Neural cell (in vitro differentiated cells): ENCODE data around the gene NDUFA9. TPM values are rescaled to one million over a fixed set of nuclear protein-coding genes. Genes with fewer than 3 reads are reported as not detected.

Experiments used
- H2AFZ ChIP-seq: fragments of 200-600, 300-800 bp; sonication (generic), shearing (Covaris generic); 2 replicates; pipeline ENCODE4 v1.6.0; 2014; ENCODE audit warnings: low read depth, mild to moderate bottlenecking, antibody characterized with exemption, low read length, moderate library complexity
- H3F3A ChIP-seq: fragments of 200-600 bp; shearing (Covaris generic); 2 replicates; pipeline ENCODE4 v1.6.1; 2016; ENCODE audit warnings: mild to moderate bottlenecking, moderate library complexity, mixed read lengths, antibody characterized with exemption, low read length; ENCODE audit not compliant: insufficient read depth, poor library complexity, severe bottlenecking
- H3K27ac ChIP-seq: fragments of 200-600, 300-800 bp; sonication (generic), shearing (Covaris generic); 2 replicates; pipeline ENCODE4 v1.5.1; 2014; ENCODE audit warnings: mild to moderate bottlenecking, low read length, moderate library complexity
- H3K27me3 ChIP-seq: fragments of 300-800, 200-600 bp; sonication (generic), shearing (Covaris generic); 2 replicates; pipeline ENCODE4 v1.6.0; 2014; ENCODE audit warnings: mild to moderate bottlenecking, low read depth, low read length, moderate library complexity; ENCODE audit not compliant: insufficient read depth
- H3K36me3 ChIP-seq: fragments of 300-800, 200-600 bp; sonication (generic), shearing (Covaris generic); 2 replicates; pipeline ENCODE4 v1.5.1; 2014; ENCODE audit warnings: mild to moderate bottlenecking, antibody characterized with exemption, low read length, moderate library complexity; ENCODE audit not compliant: insufficient read depth
- H3K4me2 ChIP-seq: fragments of 300-800, 200-600 bp; sonication (generic), shearing (Covaris generic); 2 replicates; pipeline ENCODE4 v1.6.0; 2014; ENCODE audit warnings: mild to moderate bottlenecking, low read length
- H3K4me3 ChIP-seq: fragments of 300-800, 200-600 bp; sonication (generic), shearing (Covaris generic); 2 replicates; pipeline ENCODE4 v1.5.1; 2014; ENCODE audit warnings: mild to moderate bottlenecking, low read length, moderate library complexity
- H3K79me2 ChIP-seq: fragments of 200-600 bp; shearing (Covaris generic); replicated peaks from 2 replicates; pipeline ENCODE4 v1.6.0; 2014; ENCODE audit warnings: mild to moderate bottlenecking, low read length, moderate library complexity; ENCODE audit not compliant: insufficient read depth
- H3K9ac ChIP-seq: fragments of 300-800, 200-600 bp; sonication (generic), shearing (Covaris generic); 2 replicates; pipeline ENCODE4 v1.6.1; 2016; ENCODE audit warnings: mild to moderate bottlenecking, low read length, mixed read lengths
- H3K9me2 ChIP-seq: fragments of 200-600 bp; shearing (Covaris generic); 2 replicates; pipeline ENCODE4 v1.6.1; 2016; ENCODE audit warnings: mild to moderate bottlenecking, low read length, mixed read lengths; ENCODE audit not compliant: insufficient read depth
- H3K9me3 ChIP-seq: fragments of 200-600, 300-800 bp; sonication (generic), shearing (Covaris generic); 2 replicates; pipeline ENCODE4 v1.6.1; 2016; ENCODE audit warnings: mild to moderate bottlenecking, mixed run types, low read length, moderate library complexity, mixed read lengths
- H4K20me1 ChIP-seq: fragments of 200-600 bp; shearing (Covaris generic); 2 replicates; pipeline ENCODE4 v1.6.1; 2016; ENCODE audit warnings: mild to moderate bottlenecking, mixed run types; ENCODE audit not compliant: insufficient read depth
- CTCF ChIP-seq: fragments of 450-650 bp; IDR thresholded peaks from 2 replicates; pipeline ENCODE4 v1.5.1; 2014; ENCODE audit warnings: antibody characterized with exemption, mild to moderate bottlenecking, moderate library complexity; ENCODE audit not compliant: poor library complexity, severe bottlenecking
- EZH2 ChIP-seq: fragments of 200-600, 300-800 bp; shearing (Covaris generic), sonication (generic); IDR thresholded peaks from 2 replicates; pipeline ENCODE4 v1.6.1; 2014; ENCODE audit warnings: antibody characterized with exemption, low read length, borderline replicate concordance, mild to moderate bottlenecking; ENCODE audit not compliant: insufficient read depth, poor library complexity, severe bottlenecking
- MXI1 ChIP-seq: fragments of 450-650 bp; conservative IDR thresholded peaks from 2 replicates; pipeline ENCODE4 v1.6.1; 2014; ENCODE audit warnings: antibody characterized with exemption, mild to moderate bottlenecking; ENCODE audit not compliant: poor library complexity, severe bottlenecking
- POLR2AphosphoS5 ChIP-seq: IDR thresholded peaks from 2 replicates; pipeline ENCODE4 v1.6.1; 2012
- RAD21 ChIP-seq: fragments of 450-650 bp; conservative IDR thresholded peaks from 2 replicates; pipeline ENCODE4 v1.6.1; 2014; ENCODE audit warnings: antibody characterized with exemption, mild to moderate bottlenecking, moderate library complexity
- REST ChIP-seq: IDR thresholded peaks from 2 replicates; pipeline ENCODE4 v1.6.1; 2012; ENCODE audit warnings: borderline replicate concordance
- SMC3 ChIP-seq: fragments of 450-650 bp; conservative IDR thresholded peaks from 2 replicates; pipeline ENCODE4 v1.6.1; 2014; ENCODE audit warnings: antibody characterized with exemption, mild to moderate bottlenecking, moderate library complexity; ENCODE audit not compliant: poor library complexity
- TAF1 ChIP-seq: IDR thresholded peaks from 2 replicates; pipeline ENCODE4 v1.6.1; 2012; ENCODE audit warnings: low read depth
- polyA plus RNA-seq: library from polyadenylated mRNA; depleted of rRNA; stranded (reverse); fragments of >200 nt; gene quantifications from 2 replicates; pipeline ENCODE4 v1.2.3, GENCODE V29; 2014

The NDUFA9 gene
- polyA plus RNA-seq, 1 donor from 2014 or later: 73.3 TPM

- Histone ChIP-seq H3K9me3 (no peaks in the 10 kb centered on the region), H3K79me2 (peaks cover 4% of the 10 kb centered on the region), H3K27ac (no peak overlapping the region), H3K9ac (no peak overlapping the region), H3K4me2 (no peak overlapping the region), H3F3A (no peaks in the 10 kb centered on the region), H3K4me3 (no peak overlapping the region), H3K36me3 (no peaks in the 10 kb centered on the region), H3K9me2 (no peaks in the 10 kb centered on the region), H2AFZ (no peak overlapping the region), H4K20me1 (no peaks in the 10 kb centered on the region), H3K27me3 (no peaks in the 10 kb centered on the region)
- TF ChIP-seq REST: no peak
- TF ChIP-seq SMC3: no peak
- TF ChIP-seq POLR2AphosphoS5: no peak
- no peak for TF ChIP-seq MXI1
- no peak for TF ChIP-seq RAD21
- no peak for TF ChIP-seq EZH2
Observed at GRCh38 chr12:4607056-4607455, 41.9 kb upstream of the NDUFA9 start.

GRCh38 chr12:4609071-4609470 lies 39.8 kb upstream of the NDUFA9 start:
- no peaks in the 10 kb centered on the region for H3K27me3 ChIP-seq
- H3K9ac ChIP-seq: no peak overlapping the region
- no peaks in the 10 kb centered on the region for H3F3A ChIP-seq
- no peaks in the 10 kb centered on the region for H3K9me3 ChIP-seq
- no peaks in the 10 kb centered on the region for H3K36me3 ChIP-seq
- no peaks in the 10 kb centered on the region for H3K9me2 ChIP-seq
- no peak overlapping the region for H3K4me3 ChIP-seq
- TF ChIP-seq CTCF: no peak
- no peak for TF ChIP-seq RAD21
- TF ChIP-seq TAF1: no peak
- TF ChIP-seq REST: no peak
- no peak for TF ChIP-seq SMC3
- H3K4me2 ChIP-seq: no peak overlapping the region
- H3K27ac ChIP-seq: no peak overlapping the region
- no peak overlapping the region for H2AFZ ChIP-seq
- H4K20me1 ChIP-seq: no peaks in the 10 kb centered on the region
- peaks cover 4% of the 10 kb centered on the region for H3K79me2 ChIP-seq
